ES-I3 (cell line): ENCODE data around the gene NUTM2F.
"Not testable (repeated sequence)": the region's sequence is repeated elsewhere in the genome, so short reads cannot be mapped to it uniquely, and the experiment has no call there.

Source experiments
- H3K36me3 ChIP-seq: 2 replicates; pipeline ENCODE4 v1.6.1; 2013; ENCODE audit warnings: mild to moderate bottlenecking, low read length, control low read depth, moderate library complexity; ENCODE audit not compliant: insufficient read depth
- H3K4me1 ChIP-seq: 2 replicates; pipeline ENCODE4 v1.6.1; 2013; ENCODE audit warnings: mild to moderate bottlenecking, control low read depth, low read length; ENCODE audit not compliant: insufficient read depth
- H3K9ac ChIP-seq: 2 replicates; pipeline ENCODE4 v1.6.1; 2013; ENCODE audit warnings: low read depth, mild to moderate bottlenecking, low read length, moderate library complexity
- H3K9me3 ChIP-seq: 2 replicates; pipeline ENCODE4 v1.6.1; 2013; ENCODE audit warnings: mild to moderate bottlenecking, low read length, moderate library complexity; ENCODE audit not compliant: control insufficient read depth, insufficient read depth

Gene NUTM2F

GRCh38 chr9:94287877-94288513 lies 40.4 kb downstream of the NUTM2F start:
- H3K9me3 ChIP-seq: no peaks in the 10 kb centered on the region
- H3K9ac ChIP-seq: no peak overlapping the region
- H3K36me3 ChIP-seq: no peaks in the 10 kb centered on the region; the same call in 1 of the 2 replicates
- no peaks in the 10 kb centered on the region for H3K4me1 ChIP-seq

- no peaks in the 10 kb centered on the region for H3K9me3 ChIP-seq
- no peaks in the 10 kb centered on the region for H3K4me1 ChIP-seq
- H3K36me3 ChIP-seq: no peaks in the 10 kb centered on the region; the same call in 1 of the 2 replicates
- H3K9ac ChIP-seq: no peak overlapping the region
These were observed 42.3 kb downstream of the NUTM2F start for GRCh38 chr9:94286116-94286515.

GRCh38 chr9:94281101-94281500 lies 47.3 kb downstream of the NUTM2F start:
- Histone ChIP-seq H3K9ac (no peak overlapping the region), H3K4me1 (no peaks in the 10 kb centered on the region), H3K9me3 (peaks cover 6% of the 10 kb centered on the region; the same call in 1 of the 2 replicates), H3K36me3 (peaks cover 14% of the 10 kb centered on the region; the same call in 1 of the 2 replicates)

GRCh38 chr9:94280409-94280989 lies 47.9 kb downstream of the NUTM2F start:
- H3K4me1 ChIP-seq: no peaks in the 10 kb centered on the region
- peaks cover 6% of the 10 kb centered on the region; the same call in 1 of the 2 replicates for H3K9me3 ChIP-seq
- peaks cover 14% of the 10 kb centered on the region; the same call in 1 of the 2 replicates for H3K36me3 ChIP-seq
- H3K9ac ChIP-seq: no peak overlapping the region

GRCh38 chr9:94277885-94278536 lies 50.4 kb downstream of the NUTM2F start:
- H3K4me1 ChIP-seq: no peaks in the 10 kb centered on the region
- H3K9me3 ChIP-seq: peaks cover 6% of the 10 kb centered on the region; the same call in 1 of the 2 replicates
- no peak overlapping the region for H3K9ac ChIP-seq
- H3K36me3 ChIP-seq: peaks cover 14% of the 10 kb centered on the region; the same call in 1 of the 2 replicates

GRCh38 chr9:94277029-94277428 lies 51.4 kb downstream of the NUTM2F start:
- peaks cover 14% of the 10 kb centered on the region; the same call in 1 of the 2 replicates for H3K36me3 ChIP-seq
- not testable (repeated sequence) for H3K9me3 ChIP-seq, H3K4me1 ChIP-seq, H3K9ac ChIP-seq

- Histone ChIP-seq H3K4me1 (no peaks in the 10 kb centered on the region), H3K9me3 (peaks cover 11% of the 10 kb centered on the region), H3K36me3 (no peaks in the 10 kb centered on the region), H3K9ac (no peak overlapping the region)
These were observed 58.4 kb downstream of the NUTM2F start for GRCh38 chr9:94270009-94270408.

- Histone ChIP-seq H3K9ac (no peak overlapping the region), H3K4me1 (no peaks in the 10 kb centered on the region), H3K36me3 (no peaks in the 10 kb centered on the region), H3K9me3 (peaks cover 11% of the 10 kb centered on the region)
These were observed 59.2 kb downstream of the NUTM2F start for GRCh38 chr9:94269264-94269663.
